AG04450 (cell line): ENCODE data around the gene NHERF1. TPM values are rescaled to one million over a fixed set of nuclear protein-coding genes. Genes with fewer than 3 reads are reported as not detected.
A peak's percentile ranks its signal among the peaks of the same experiment; 100 is the strongest.

Experiments used
- CTCF ChIA-PET: fragments of 300-600, 350-600 bp; formaldehyde crosslinking; extraction: SDS; loops from one replicate; lab custom pipeline; 2022; ENCODE audit warnings: antibody characterized with exemption, inconsistent platforms; lab: Charles Lee
- POLR2A ChIA-PET: fragments of 350-600 bp; formaldehyde crosslinking; extraction: SDS; loops from one replicate; lab custom pipeline; 2021; ENCODE audit warnings: antibody characterized with exemption, inconsistent platforms; lab: Yijun Ruan, JAX
- DNase-seq: peaks from one replicate; pipeline ENCODE4 v3.0.0-alpha.2; 2011; ENCODE audit warnings: low read depth, low spot score
- H3K27ac ChIP-seq: one replicate; pipeline ENCODE4 v1.5.1; 2012; ENCODE audit warnings: low read depth, low read length, control low read depth
- H3K27me3 ChIP-seq: one replicate; pipeline ENCODE4 v1.6.0; 2012; ENCODE audit warnings: low read length; ENCODE audit not compliant: control insufficient read depth, insufficient read depth
- H3K4me3 ChIP-seq: 2 replicates; pipeline ENCODE4 v1.5.1; 2011; ENCODE audit warnings: mild to moderate bottlenecking, low read depth, low read length, control low read depth
- H3K9me3 ChIP-seq: 2 replicates; pipeline ENCODE4 v1.5.1; 2012; ENCODE audit warnings: low read length; ENCODE audit not compliant: control insufficient read depth, insufficient read depth
- polyA plus RNA-seq: library from polyadenylated mRNA; depleted of rRNA; stranded (reverse); fragments of >200 nt; gene quantifications from 2 replicates; pipeline ENCODE4 v1.2.3, GENCODE V29; 2011
- TF ChIP-seq, protein P1 (sequence below): IDR thresholded peaks from 2 replicates; pipeline ENCODE4 v1.5.1; 2011; ENCODE audit warnings: low read depth, low read length, control low read depth, inconsistent platforms

NHERF1 gene
- polyA plus RNA-seq, 1 experiment, result 10.5 TPM

DNA sequence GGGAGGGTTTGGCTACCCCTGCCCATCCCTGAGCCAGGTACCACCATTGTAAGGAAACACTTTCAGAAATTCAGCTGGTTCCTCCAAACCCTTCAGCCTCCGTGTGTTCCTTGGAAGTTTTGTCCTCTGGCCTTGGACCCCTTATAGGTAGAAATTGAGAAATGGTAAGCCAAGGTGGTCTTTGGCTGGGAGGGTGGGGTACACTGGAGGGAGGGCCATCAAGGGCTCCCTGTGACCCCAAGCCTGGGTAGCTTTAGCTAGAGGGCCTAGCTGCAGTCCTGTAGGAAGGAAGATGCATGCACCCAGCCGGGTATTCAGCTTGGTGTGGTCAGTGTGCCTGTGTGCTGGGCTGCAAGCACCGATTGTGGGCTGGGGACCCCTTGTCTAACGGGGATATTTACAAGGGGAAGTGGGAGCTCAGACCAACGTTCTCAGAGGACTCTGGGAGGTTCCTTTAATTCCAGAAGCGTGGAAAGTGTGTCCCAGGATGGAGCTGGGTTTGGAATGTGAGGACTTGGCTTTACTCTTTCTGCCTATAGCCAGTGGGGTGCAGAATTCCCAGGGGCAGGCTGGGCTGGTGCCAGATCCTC is 20.9 kb downstream of the NHERF1 start:
- DNase-seq, result no peak
- no peaks in the 10 kb centered on the region for H3K27me3 ChIP-seq
- ChIA-PET CTCF (interaction anchor here (0.6 to 6.7 kb wide), 5 partner anchors 14 to 96 kb away, joined by 3 to 75 read pairs (median 3); partner anchors contain the start of gene GRIN2C), POLR2A (no interaction called here)
- no peaks in the 10 kb centered on the region; the same call in 1 of the 2 replicates for H3K9me3 ChIP-seq
- TF ChIP-seq, protein P1, sequence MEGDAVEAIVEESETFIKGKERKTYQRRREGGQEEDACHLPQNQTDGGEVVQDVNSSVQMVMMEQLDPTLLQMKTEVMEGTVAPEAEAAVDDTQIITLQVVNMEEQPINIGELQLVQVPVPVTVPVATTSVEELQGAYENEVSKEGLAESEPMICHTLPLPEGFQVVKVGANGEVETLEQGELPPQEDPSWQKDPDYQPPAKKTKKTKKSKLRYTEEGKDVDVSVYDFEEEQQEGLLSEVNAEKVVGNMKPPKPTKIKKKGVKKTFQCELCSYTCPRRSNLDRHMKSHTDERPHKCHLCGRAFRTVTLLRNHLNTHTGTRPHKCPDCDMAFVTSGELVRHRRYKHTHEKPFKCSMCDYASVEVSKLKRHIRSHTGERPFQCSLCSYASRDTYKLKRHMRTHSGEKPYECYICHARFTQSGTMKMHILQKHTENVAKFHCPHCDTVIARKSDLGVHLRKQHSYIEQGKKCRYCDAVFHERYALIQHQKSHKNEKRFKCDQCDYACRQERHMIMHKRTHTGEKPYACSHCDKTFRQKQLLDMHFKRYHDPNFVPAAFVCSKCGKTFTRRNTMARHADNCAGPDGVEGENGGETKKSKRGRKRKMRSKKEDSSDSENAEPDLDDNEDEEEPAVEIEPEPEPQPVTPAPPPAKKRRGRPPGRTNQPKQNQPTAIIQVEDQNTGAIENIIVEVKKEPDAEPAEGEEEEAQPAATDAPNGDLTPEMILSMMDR, result no peak
- H3K27ac ChIP-seq, result no peak overlapping the region
- no peak overlapping the region for H3K4me3 ChIP-seq

DNA sequence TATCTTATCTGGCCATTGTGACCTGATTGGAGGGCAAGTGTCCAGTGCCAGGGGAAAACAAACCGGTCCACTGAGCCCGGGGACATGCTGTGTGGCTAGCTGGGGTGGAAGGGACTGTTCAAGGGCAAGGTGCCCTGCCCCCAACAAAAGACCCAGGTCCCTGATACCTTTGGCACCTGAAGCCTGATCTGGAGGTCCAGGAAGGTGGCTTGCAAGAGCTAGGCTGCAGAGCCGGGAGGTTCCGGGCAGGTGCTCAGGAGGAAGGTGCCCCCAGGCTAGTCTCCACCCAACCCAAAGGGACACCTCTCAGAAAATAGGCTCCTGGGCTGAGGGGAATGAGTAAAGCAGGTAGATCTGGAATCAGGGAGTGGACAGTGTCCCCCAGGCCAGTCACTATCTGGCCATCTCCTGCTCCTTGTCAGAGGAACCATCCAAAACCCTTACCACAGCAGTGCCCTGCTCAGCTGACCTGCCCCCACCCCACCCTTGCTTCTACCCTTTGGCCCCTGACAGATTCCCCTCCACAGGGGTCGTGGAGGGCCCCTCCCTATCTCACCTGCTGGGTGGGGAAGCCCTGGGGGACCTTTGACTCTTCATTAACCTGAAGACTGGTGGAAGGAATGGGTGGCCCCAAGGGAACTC is 21.5 kb downstream of the NHERF1 start:
- Histone ChIP-seq H3K4me3 (no peak overlapping the region), H3K27me3 (no peaks in the 10 kb centered on the region), H3K9me3 (no peaks in the 10 kb centered on the region; the same call in 1 of the 2 replicates), H3K27ac (no peak overlapping the region)
- POLR2A ChIA-PET, result no interaction called here
- CTCF ChIA-PET, result interaction anchor here (0.6 to 6.7 kb wide), 7 partner anchors 14 to 112 kb away, joined by 3 to 75 read pairs (median 6); partner anchors contain the start of gene GRIN2C
- DNase-seq, result no peak
- TF ChIP-seq, protein P1, result no peak

DNA sequence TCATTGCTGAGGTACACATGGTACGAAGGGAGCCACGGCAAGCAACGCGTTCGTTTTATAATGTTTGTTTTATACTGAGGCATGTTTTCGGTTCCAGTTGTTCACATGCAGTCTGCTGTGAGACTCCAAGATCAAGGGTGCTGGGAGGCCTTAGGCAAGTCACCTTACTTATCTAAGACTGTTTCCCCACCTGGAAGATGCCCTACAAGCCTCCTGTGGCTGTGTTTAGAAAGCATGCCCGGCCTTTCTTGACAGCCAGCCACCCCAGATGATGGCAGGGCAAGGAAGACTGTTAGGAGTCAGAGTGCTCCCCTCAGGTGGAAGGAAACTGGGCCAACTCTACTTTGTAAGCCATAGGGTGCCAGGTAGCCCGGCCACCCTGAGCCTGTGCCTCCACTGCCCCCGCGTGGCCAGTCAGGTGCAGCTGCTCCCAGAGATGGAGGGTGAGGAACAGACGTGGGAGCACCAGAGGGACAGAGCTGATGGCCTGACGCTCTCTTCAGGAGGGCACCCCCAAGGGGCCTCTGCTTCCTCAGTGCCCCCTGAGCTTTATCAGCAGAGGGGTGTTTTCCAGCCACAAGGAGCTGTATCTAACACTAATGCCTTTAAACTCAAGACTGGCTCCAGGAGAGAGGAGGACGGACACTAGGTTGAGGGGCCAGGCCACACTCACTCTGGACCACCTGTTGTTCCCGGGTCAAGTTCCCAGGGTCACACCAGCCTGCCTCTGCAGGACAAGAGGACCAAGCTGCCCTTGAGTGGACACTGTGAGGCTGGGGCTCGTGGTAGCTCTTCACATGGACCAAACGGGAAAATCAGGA is 22.3 kb downstream of the NHERF1 start:
- ChIA-PET CTCF (interaction anchor here (0.6 to 6.7 kb wide), 17 partner anchors 9 to 568 kb away, joined by 3 to 75 read pairs (median 5); partner anchors contain the start of genes FDXR and GRIN2C), POLR2A (interaction anchor here (1.2 kb wide), 1 partner anchor 8 kb away, joined by 5 read pairs; no protein-coding TSS in a partner anchor)
- no peaks in the 10 kb centered on the region; the same call in 1 of the 2 replicates for H3K9me3 ChIP-seq
- no peak overlapping the region for H3K27ac ChIP-seq
- H3K4me3 ChIP-seq, result no peak overlapping the region
- H3K27me3 ChIP-seq, result no peaks in the 10 kb centered on the region
- TF ChIP-seq, protein P1, result peak; percentile 77
- DNase-seq, result no peak

DNA sequence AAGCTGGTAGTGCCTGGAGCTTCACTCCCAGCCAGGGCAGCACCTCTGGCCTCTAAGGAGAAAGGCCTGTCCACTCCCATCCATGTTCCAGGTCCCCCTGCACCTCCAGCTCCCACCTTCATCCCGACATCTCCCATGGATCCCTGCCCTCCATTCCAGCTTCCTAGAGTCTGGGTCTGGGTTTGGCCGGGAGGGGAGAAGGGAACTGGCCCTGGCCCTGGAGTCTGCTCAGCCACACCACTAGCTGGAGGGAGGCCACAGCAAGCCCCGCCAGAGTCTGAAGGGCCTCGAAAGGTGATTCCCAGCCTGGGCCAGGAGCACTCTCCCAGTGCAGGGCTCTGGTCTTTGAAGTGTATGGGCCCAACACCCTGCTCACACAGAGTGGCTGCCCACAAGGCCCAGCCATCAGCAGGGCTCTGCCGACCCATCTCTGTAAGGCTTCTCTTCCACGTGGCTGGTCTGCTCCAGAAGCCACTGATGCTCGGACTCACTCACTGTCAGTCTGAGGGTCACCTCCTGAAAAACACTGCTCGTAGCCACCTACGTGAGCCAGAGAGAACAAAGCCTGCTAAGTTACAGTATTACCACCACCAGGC is 23.0 kb downstream of the NHERF1 start:
- CTCF ChIA-PET, result interaction anchor here (0.6 to 6.7 kb wide), 16 partner anchors 8 to 568 kb away, joined by 3 to 75 read pairs (median 5); partner anchors contain the start of gene FDXR
- no peak for DNase-seq
- H3K9me3 ChIP-seq, result no peaks in the 10 kb centered on the region; the same call in 1 of the 2 replicates
- POLR2A ChIA-PET, result interaction anchor here (1.2 kb wide), 1 partner anchor 8 kb away, joined by 5 read pairs; no protein-coding TSS in a partner anchor
- H3K4me3 ChIP-seq, result no peak overlapping the region
- H3K27ac ChIP-seq, result no peak overlapping the region
- no peaks in the 10 kb centered on the region for H3K27me3 ChIP-seq
- TF ChIP-seq, protein P1, result no peak
